Duodenal mucosa (tissue), 2 donors: ENCODE results near the gene STAG1.

Experiments used
- H3K27ac ChIP-seq: one replicate; pipeline ENCODE4 v1.7.0; 2013; ENCODE audit warnings: low read depth, low read length
- H3K27me3 ChIP-seq, 2 donors: one replicate each; pipeline ENCODE4 v1.7.0; 2013; ENCODE audit warnings: low read length in 2 of 2, control low read depth in 1 of 2; ENCODE audit not compliant: insufficient read depth in 2 of 2, control insufficient read depth in 1 of 2
- H3K36me3 ChIP-seq, 2 donors: one replicate each; pipeline ENCODE4 v1.7.0; 2013; ENCODE audit warnings: low read length in 2 of 2, control low read depth in 1 of 2; ENCODE audit not compliant: insufficient read depth in 2 of 2, control insufficient read depth in 1 of 2
- H3K4me1 ChIP-seq, 2 donors: one replicate each; pipeline ENCODE4 v1.7.0; 2013; ENCODE audit warnings: low read length in 2 of 2, control low read depth in 1 of 2; ENCODE audit not compliant: insufficient read depth in 2 of 2, control insufficient read depth in 1 of 2
- H3K4me3 ChIP-seq, 2 donors: one replicate each; pipeline ENCODE4 v1.7.0; 2013; ENCODE audit warnings: low read length in 2 of 2, low read depth in 1 of 2
- H3K9ac ChIP-seq, 2 donors: one replicate each; pipeline ENCODE4 v1.7.0; 2013; ENCODE audit warnings: low read length in 2 of 2, low read depth in 1 of 2
- H3K9me3 ChIP-seq, 2 donors: one replicate each; pipeline ENCODE4 v1.7.0; 2013; ENCODE audit warnings: low read length in 2 of 2, control low read depth in 1 of 2; ENCODE audit not compliant: control insufficient read depth in 1 of 2

STAG1 gene

DNA sequence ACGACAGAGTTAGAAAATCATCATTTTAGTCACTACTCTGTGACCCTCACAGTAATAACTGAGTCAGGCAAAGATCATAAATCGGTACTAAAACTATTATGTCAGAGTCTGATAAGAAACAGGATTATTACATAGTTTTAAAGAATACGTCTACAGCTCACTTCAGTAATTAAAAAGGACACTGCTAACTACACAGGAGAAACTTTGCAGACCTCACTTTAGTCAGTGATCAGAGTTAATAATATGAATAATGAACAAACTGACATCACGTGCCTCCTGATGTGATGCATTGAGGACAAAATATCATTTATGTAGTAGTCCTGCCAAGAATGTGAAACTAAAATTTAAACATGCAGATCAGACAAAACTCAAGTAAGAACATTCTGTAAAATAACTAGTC is 339.9 kb downstream of the STAG1 start:
- Histone ChIP-seq H3K36me3 (peaks cover 0 to 21% of the 10 kb centered on the region in 2 donors), H3K27me3 (no peaks in the 10 kb centered on the region), H3K9me3 (no peaks in the 10 kb centered on the region), H3K27ac (no peak overlapping the region), H3K4me3 (no peak overlapping the region), H3K4me1 (no peaks in the 10 kb centered on the region), H3K9ac (no peak overlapping the region)

DNA sequence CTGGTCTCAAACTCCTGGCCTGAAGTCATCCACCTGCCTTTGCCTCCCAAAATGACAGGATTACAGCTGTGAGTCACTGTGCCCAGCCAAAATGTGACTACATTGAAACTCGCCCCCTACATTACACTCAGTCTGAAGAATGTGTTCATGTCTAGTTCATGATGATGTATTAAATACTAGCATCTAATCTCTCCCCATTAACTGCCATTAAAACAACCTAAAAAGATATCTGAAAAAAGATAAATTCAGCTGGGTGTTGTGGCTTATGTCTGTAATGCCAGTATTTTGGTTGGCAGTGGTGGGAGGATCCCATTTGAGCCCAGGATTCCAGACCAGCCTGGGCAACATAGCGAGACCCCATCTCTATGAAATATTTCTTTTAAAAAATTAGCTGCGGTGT is 342.6 kb downstream of the STAG1 start:
- Histone ChIP-seq H3K36me3 (peaks cover 0 to 18% of the 10 kb centered on the region in 2 donors), H3K4me1 (no peaks in the 10 kb centered on the region), H3K27ac (no peak overlapping the region), H3K4me3 (no peak overlapping the region), H3K9me3 (no peaks in the 10 kb centered on the region), H3K27me3 (no peaks in the 10 kb centered on the region), H3K9ac (no peak overlapping the region)

DNA sequence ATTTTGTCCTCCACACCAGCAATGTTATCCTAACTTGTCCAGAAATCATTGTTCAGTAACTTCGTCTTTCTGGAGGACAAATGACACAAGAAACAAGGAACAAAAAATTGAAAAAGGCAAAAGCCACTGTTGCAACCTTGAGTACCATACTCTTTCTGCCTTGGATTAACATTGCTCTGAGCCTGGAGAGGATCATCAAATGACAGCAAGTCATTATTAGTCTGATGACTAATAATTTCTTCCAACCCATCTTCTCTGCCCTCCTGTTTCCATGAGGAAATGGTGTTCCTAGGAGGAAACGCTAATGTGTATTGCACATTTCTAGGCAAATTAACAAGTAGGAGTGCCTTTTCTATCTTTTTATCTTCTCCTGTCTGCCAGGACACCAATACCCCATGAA is 348.1 kb downstream of the STAG1 start:
- Histone ChIP-seq H3K27ac (no peak overlapping the region), H3K9ac (no peak overlapping the region), H3K27me3 (no peaks in the 10 kb centered on the region), H3K36me3 (peaks cover 0 to 3% of the 10 kb centered on the region in 2 donors), H3K4me3 (no peak overlapping the region), H3K4me1 (no peaks in the 10 kb centered on the region), H3K9me3 (no peaks in the 10 kb centered on the region)

DNA sequence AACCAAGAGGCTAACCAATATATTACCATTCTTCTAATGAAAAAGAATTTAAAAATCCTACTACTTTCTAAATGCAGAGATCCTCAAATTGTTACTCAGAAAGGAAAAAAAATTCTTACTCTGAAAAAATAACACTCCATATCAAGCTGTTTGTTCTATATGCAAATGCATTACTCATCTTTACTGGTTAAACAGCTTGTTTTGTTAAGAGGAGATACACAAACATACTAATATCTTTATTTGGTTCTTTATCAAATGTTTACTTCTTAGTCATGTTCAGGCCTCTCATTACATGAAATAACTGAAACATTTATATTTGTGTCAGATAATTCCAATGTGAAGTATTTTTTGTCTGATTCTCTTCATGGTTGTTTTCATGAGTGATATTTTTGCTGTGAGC is 355.3 kb downstream of the STAG1 start:
- H3K4me3 ChIP-seq: no peak overlapping the region
- H3K36me3 ChIP-seq: peaks cover 0 to 5% of the 10 kb centered on the region in 2 donors
- H3K4me1 ChIP-seq: no peaks in the 10 kb centered on the region
- no peaks in the 10 kb centered on the region for H3K27me3 ChIP-seq
- no peak overlapping the region for H3K27ac ChIP-seq
- no peak overlapping the region for H3K9ac ChIP-seq
- no peaks in the 10 kb centered on the region for H3K9me3 ChIP-seq

DNA sequence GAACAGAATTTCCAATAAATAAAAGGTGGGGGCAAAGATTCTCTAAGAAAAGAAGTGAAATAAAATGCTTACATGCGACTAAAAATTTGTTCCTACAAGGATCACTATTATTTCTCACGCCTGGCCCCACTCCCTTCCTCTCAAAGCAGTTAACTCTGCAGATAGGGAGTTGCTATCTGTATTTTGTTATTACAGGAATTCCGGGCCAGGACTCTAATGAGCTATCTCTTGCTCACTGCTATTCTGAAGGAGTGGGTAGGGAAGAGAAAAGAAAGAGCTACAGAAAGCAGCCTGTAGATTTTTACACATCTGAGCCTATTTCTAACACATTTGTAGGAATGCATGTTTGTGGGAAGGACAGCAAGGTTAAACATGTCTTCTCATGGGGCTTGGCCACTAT is 361.6 kb downstream of the STAG1 start:
- Histone ChIP-seq H3K9ac (no peak overlapping the region), H3K9me3 (no peaks in the 10 kb centered on the region), H3K27me3 (no peaks in the 10 kb centered on the region), H3K4me1 (no peaks in the 10 kb centered on the region), H3K4me3 (no peak overlapping the region), H3K27ac (no peak overlapping the region), H3K36me3 (peaks cover 0 to 2% of the 10 kb centered on the region in 2 donors)

- Histone ChIP-seq H3K9me3 (no peaks in the 10 kb centered on the region), H3K27ac (no peak overlapping the region), H3K27me3 (no peaks in the 10 kb centered on the region), H3K9ac (no peak overlapping the region), H3K4me3 (no peak overlapping the region), H3K4me1 (no peaks in the 10 kb centered on the region), H3K36me3 (no peaks in the 10 kb centered on the region)
Observed at GRCh38 chr3:136387031-136387430, 365.1 kb downstream of the STAG1 start.

DNA sequence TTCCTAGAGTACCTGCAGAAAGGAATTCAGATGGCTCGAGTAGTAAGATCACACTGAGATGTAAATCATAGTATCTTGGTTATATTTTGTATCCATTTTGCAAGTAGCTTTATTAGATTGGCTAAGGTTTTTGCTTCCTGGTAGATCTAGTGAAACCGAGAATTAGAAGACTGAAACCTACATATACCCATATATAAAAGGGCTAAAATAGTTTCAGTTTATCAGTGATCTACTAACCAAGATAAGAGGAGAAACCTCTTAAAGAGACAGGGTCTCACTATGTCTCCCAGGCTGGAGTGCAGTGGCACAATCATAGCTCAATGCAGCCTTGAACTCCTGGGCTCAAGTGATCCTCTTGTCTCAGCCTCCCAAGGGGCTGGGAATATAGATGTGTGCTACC is 366.7 kb downstream of the STAG1 start:
- Histone ChIP-seq H3K36me3 (no peaks in the 10 kb centered on the region), H3K27me3 (no peaks in the 10 kb centered on the region), H3K9ac (no peak overlapping the region)

GRCh38 chr3:136381051-136381450 is 371.1 kb downstream of the STAG1 start:
- Histone ChIP-seq H3K4me1 (no peaks in the 10 kb centered on the region), H3K4me3 (no peak overlapping the region), H3K27ac (no peak overlapping the region), H3K36me3 (peaks cover 0 to 4% of the 10 kb centered on the region in 2 donors), H3K9me3 (no peaks in the 10 kb centered on the region), H3K9ac (no peak overlapping the region), H3K27me3 (no peaks in the 10 kb centered on the region)

More for the DNA sequence above, 366.7 kb downstream of the STAG1 start:
- H3K27ac ChIP-seq: no peak overlapping the region
- H3K4me1 ChIP-seq: no peaks in the 10 kb centered on the region
- no peak overlapping the region for H3K4me3 ChIP-seq
- H3K9me3 ChIP-seq: no peaks in the 10 kb centered on the region

GRCh38 chr3:136380530-136380929 is 371.6 kb downstream of the STAG1 start:
- no peaks in the 10 kb centered on the region for H3K27me3 ChIP-seq
- H3K36me3 ChIP-seq: peaks cover 0 to 4% of the 10 kb centered on the region in 2 donors
- H3K4me1 ChIP-seq: no peaks in the 10 kb centered on the region
- no peak overlapping the region for H3K9ac ChIP-seq
- H3K4me3 ChIP-seq: no peak overlapping the region
- H3K9me3 ChIP-seq: no peaks in the 10 kb centered on the region
- no peak overlapping the region for H3K27ac ChIP-seq

DNA sequence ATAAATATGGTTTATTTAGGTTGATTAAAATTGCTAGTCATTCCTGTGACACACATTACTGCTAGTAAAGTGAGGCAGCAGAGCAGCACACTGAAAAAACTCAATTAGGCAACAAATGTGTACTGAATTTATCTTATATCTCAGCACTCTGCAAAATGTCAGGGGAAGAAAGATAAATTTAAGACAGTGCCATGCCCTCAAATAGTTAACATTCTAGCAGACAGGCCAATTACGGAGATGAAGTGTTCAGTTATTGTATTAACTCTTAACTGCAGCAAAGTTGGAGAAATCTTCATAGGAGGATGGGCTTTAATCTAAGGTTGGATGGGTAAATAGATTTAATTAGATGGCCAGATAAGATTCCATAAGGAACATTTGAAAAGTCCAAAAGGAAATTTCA is 374.2 kb downstream of the STAG1 start:
- Histone ChIP-seq H3K4me3 (no peak overlapping the region), H3K9me3 (no peaks in the 10 kb centered on the region), H3K27me3 (no peaks in the 10 kb centered on the region), H3K9ac (no peak overlapping the region), H3K36me3 (peaks cover 0 to 4% of the 10 kb centered on the region in 2 donors), H3K27ac (no peak overlapping the region), H3K4me1 (no peaks in the 10 kb centered on the region)

DNA sequence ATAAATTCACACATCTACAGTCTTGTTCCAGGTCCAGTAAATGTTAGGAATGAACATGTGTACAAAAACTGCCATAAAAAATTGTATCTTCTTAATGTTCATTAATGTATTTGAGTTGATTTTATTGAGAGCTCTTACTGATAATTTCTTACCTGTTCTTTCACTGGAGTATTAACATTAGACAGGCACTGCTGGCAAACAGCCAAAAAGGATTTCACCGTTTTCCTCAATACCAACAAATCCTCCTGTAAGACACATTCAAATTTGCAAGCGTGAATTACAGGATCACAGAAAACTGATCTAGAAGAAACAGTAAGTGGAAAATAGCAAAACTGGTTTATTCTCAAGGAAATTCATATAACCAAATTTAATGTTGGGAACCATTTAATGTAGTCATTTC is 374.7 kb downstream of the STAG1 start:
- H3K4me3 ChIP-seq: no peak overlapping the region
- H3K27me3 ChIP-seq: no peaks in the 10 kb centered on the region
- H3K9ac ChIP-seq: no peak overlapping the region
- no peak overlapping the region for H3K27ac ChIP-seq
- no peaks in the 10 kb centered on the region for H3K4me1 ChIP-seq
- H3K36me3 ChIP-seq: peaks cover 0 to 4% of the 10 kb centered on the region in 2 donors
- no peaks in the 10 kb centered on the region for H3K9me3 ChIP-seq
